ENCODE data around the gene ECT2. TPM values are rescaled to one million over a fixed set of nuclear protein-coding genes. Genes with fewer than 3 reads are reported as not detected.
"Not testable (repeated sequence)": the region's sequence is repeated elsewhere in the genome, so short reads cannot be mapped to it uniquely, and the experiment has no call there.

The ECT2 gene
- total RNA-seq, 2 experiments from 2014 or later, result 51.5 to 66.1 TPM

DNA sequence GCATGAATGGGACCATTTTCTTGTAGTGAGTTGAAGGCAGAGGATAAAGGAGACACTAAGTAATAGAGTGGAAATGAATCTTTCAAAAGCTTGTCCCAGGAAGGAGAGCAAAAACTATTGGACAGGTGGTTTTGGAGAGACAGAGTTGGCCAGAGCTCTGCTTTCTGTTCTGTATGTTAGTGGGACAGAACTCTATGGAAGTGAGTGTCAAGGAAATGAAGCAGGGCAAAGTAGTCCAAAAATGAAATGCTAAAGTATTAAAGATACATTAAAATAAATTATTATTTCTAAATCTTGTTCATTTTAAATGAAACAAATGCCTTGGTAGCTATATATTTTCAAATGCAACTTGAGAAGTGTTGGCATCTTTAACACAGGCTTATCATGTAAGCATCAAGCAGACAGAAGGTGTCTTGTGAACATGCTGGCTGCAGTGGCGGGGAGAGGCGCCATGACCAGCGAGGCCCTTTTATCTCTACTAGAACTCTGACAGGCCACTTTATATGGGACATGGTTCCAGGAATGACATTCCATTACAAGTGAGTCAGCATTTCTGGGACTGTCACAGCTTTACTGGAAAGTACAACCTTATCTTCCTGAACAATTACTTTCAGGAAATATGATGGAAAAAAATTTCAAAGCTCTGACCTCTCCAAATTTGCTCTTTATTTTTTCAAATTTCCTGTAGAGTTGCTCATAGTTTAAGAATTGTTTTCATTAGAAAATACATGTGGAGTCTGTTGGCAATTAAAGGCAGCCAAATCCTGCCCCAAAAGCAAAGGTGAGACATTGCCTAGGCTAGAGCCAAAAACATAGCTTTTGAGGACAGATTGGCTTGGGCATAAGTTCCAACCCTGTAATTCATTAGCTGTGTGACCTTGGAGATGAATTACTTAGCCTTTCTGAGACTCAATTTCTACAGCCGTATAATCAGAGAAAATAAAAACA lies 106.5 kb downstream of the ECT2 start:
- H3K4me2 ChIP-seq (ENCODE audit: low read length), result no peak overlapping the region
- TF ChIP-seq CTCF (conservative IDR thresholded peaks at IDR 0.05; ENCODE audit: low read length) (no peak), EZH2phosphoT487 (IDR thresholded peaks at IDR 0.05; ENCODE audit: borderline replicate concordance, low read depth, low read length) (no peak)
- no peaks in the 10 kb centered on the region for H4K20me1 ChIP-seq (ENCODE audit: insufficient read depth, low read length)
- no peaks in the 10 kb centered on the region for H3K4me1 ChIP-seq (ENCODE audit: insufficient read depth, low read length, poor library complexity, severe bottlenecking)
- no peaks in the 10 kb centered on the region for H3K9me2 ChIP-seq (ENCODE audit: insufficient read depth, low read length)
- ChIA-PET POLR2A (interaction anchor here (0.7 to 1.5 kb wide), 3 partner anchors 10 to 46 kb away, joined by 5 to 6 read pairs (median 6); no protein-coding TSS in a partner anchor), CTCF (ENCODE audit: unreplicated experiment) (no interaction called here)
- no peaks in the 10 kb centered on the region for H3K79me2 ChIP-seq (ENCODE audit: insufficient read depth, low read depth, low read length)
- H2AFZ ChIP-seq (ENCODE audit: low read length), result no peak overlapping the region
- intact Hi-C loops (cut with micrococcal nuclease; ENCODE audit: unreplicated experiment), result no loop called here
- H3K4me3 ChIP-seq (ENCODE audit: low read depth, low read length, poor library complexity, severe bottlenecking), result no peak overlapping the region
- DNase-seq (ENCODE audit: low spot score), result no peak
- H3K36me3 ChIP-seq (ENCODE audit: insufficient read depth, low read length), result no peaks in the 10 kb centered on the region
- no TSS peak for BruUV-seq (replicated peaks)
- no peak overlapping the region for H3K27ac ChIP-seq (ENCODE audit: low read depth, low read length, poor library complexity, severe bottlenecking)
- no peaks in the 10 kb centered on the region for H3K9me3 ChIP-seq (ENCODE audit: low read length)

DNA sequence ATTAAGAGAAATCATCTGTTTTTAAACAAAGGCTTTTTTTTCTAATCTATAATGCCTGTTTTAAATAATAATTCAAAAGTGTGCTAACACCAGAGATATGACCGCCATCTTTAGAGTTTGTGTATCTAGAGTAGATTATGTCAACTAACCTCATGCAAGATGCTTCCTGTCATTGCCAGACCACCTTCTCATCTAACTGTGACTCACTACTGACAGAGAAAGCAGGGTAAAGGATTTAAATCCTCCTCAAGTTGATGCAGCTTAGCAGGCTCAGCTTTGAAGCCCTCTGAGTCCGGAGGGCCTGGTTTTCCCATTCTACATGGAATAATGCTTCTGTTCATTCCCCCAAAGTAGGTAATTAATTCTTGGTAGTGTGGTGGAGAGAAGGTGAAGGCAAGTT lies 108.5 kb downstream of the ECT2 start:
- no peaks in the 10 kb centered on the region for H3K9me3 ChIP-seq (ENCODE audit: low read length)
- no peaks in the 10 kb centered on the region for H3K4me1 ChIP-seq (ENCODE audit: insufficient read depth, low read length, poor library complexity, severe bottlenecking)
- no peaks in the 10 kb centered on the region for H4K20me1 ChIP-seq (ENCODE audit: insufficient read depth, low read length)
- TF ChIP-seq EZH2phosphoT487 (IDR thresholded peaks at IDR 0.05; ENCODE audit: borderline replicate concordance, low read depth, low read length) (no peak), CTCF (conservative IDR thresholded peaks at IDR 0.05; ENCODE audit: low read length) (no peak)
- intact Hi-C loops (cut with micrococcal nuclease; ENCODE audit: unreplicated experiment), result no loop called here
- no peak overlapping the region for H3K4me2 ChIP-seq (ENCODE audit: low read length)
- CTCF ChIA-PET (ENCODE audit: unreplicated experiment), result no interaction called here
- POLR2A ChIA-PET, result no interaction called here
- H3K79me2 ChIP-seq (ENCODE audit: insufficient read depth, low read depth, low read length), result no peaks in the 10 kb centered on the region
- no peak overlapping the region for H2AFZ ChIP-seq (ENCODE audit: low read length)
- H3K27ac ChIP-seq (ENCODE audit: low read depth, low read length, poor library complexity, severe bottlenecking), result no peak overlapping the region
- no peaks in the 10 kb centered on the region for H3K36me3 ChIP-seq (ENCODE audit: insufficient read depth, low read length)
- DNase-seq (ENCODE audit: low spot score), result no peak
- no peak overlapping the region for H3K4me3 ChIP-seq (ENCODE audit: low read depth, low read length, poor library complexity, severe bottlenecking)
- H3K9me2 ChIP-seq (ENCODE audit: insufficient read depth, low read length), result no peaks in the 10 kb centered on the region
- BruUV-seq (replicated peaks), result no TSS peak

DNA sequence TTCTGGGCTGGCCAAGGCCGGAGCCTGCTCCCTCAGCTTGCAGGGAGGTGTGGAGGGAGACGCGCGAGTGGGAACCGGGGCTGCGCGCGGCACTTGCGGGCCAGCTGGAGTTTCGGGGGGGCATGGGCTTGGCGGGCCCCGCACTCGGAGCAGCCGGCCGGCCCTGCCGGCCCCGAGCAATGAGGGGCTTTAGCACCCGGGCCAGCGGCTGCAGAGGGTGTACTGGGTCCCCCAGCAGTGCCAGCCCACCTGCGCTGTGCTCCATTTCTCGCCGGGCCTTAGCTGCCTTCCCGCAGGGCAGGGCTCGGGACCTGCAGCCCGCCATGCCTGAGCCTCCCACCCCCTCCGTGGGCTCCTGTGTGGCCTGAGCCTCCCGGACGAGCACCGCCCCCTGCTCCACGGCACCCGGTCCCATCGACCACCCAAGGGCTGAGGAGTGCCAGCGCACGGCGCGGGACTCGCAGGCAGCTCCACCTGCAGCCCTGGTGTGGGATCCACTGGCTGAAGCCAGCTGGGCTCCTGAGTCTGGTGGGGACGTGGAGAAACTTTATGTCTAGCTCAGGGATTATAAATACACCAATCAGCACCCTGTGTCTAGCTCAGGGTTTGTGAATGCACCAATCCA lies 116.3 kb downstream of the ECT2 start:
- H3K4me3 ChIP-seq (ENCODE audit: low read depth, low read length, poor library complexity, severe bottlenecking); H3K4me1 ChIP-seq (ENCODE audit: insufficient read depth, low read length, poor library complexity, severe bottlenecking); H3K36me3 ChIP-seq (ENCODE audit: insufficient read depth, low read length); DNase-seq (ENCODE audit: low spot score); CTCF ChIA-PET (ENCODE audit: unreplicated experiment); H3K4me2 ChIP-seq (ENCODE audit: low read length); BruUV-seq (replicated peaks); H3K27ac ChIP-seq (ENCODE audit: low read depth, low read length, poor library complexity, severe bottlenecking); H3K79me2 ChIP-seq (ENCODE audit: insufficient read depth, low read depth, low read length); H2AFZ ChIP-seq (ENCODE audit: low read length); H4K20me1 ChIP-seq (ENCODE audit: insufficient read depth, low read length); intact Hi-C loops (cut with micrococcal nuclease; ENCODE audit: unreplicated experiment); H3K9me2 ChIP-seq (ENCODE audit: insufficient read depth, low read length); H3K9me3 ChIP-seq (ENCODE audit: low read length): not testable (repeated sequence)
- POLR2A ChIA-PET, result interaction anchor here (1.0 to 2.0 kb wide), 2 partner anchors 9 to 10 kb away, joined by 3 to 5 read pairs; no protein-coding TSS in a partner anchor

All from OCI-LY7 (cell line).